Esophagus (tissue), 2 donors: ENCODE data around the gene EXOC2. TPM values are rescaled to one million over a fixed set of nuclear protein-coding genes. Genes with fewer than 3 reads are reported as not detected.

Experiments used
- H3K27ac ChIP-seq, 2 donors: one replicate each; pipeline ENCODE4 v1.5.1; 2013; ENCODE audit warnings: low read depth in 2 of 2, mild to moderate bottlenecking in 2 of 2, inconsistent platforms in 1 of 2, low read length in 1 of 2, moderate library complexity in 1 of 2
- H3K27me3 ChIP-seq, 2 donors: one replicate each; pipeline ENCODE4 v1.6.1; 2013; ENCODE audit warnings: low read length in 2 of 2, control low read depth in 1 of 2, mild to moderate bottlenecking in 1 of 2; ENCODE audit not compliant: insufficient read depth in 2 of 2, control insufficient read depth in 1 of 2
- H3K36me3 ChIP-seq, 2 donors: one replicate each; pipeline ENCODE4 v1.6.1; 2013; ENCODE audit warnings: low read length in 1 of 2; ENCODE audit not compliant: control insufficient read depth in 2 of 2, insufficient read depth in 2 of 2
- H3K4me1 ChIP-seq, 2 donors: one replicate each; pipeline ENCODE4 v1.6.1; 2013; ENCODE audit warnings: low read length in 1 of 2; ENCODE audit not compliant: control insufficient read depth in 2 of 2, insufficient read depth in 2 of 2
- H3K4me3 ChIP-seq, 2 donors: one replicate each; pipeline ENCODE4 v1.5.1; 2013; ENCODE audit warnings: low read length in 2 of 2, mild to moderate bottlenecking in 2 of 2, low read depth in 1 of 2, moderate library complexity in 1 of 2
- H3K9me3 ChIP-seq, 2 donors: one replicate each; pipeline ENCODE4 v1.6.1; 2013; ENCODE audit warnings: mild to moderate bottlenecking in 2 of 2, low read depth in 1 of 2, low read length in 1 of 2, moderate library complexity in 1 of 2; ENCODE audit not compliant: control insufficient read depth in 2 of 2, insufficient read depth in 1 of 2
- WGBS, 2 donors: extraction: QIAGEN DNeasy Blood & Tissue Kit; methylation state at CpG; one replicate each; pipeline ENCODE4 v1.1.7; 2013; 5-methylcytosine and 5-hydroxymethylcytosine counted together
- polyA plus RNA-seq, 2 donors: library from polyadenylated mRNA; stranded (reverse); fragments of 200-250 nt; gene quantifications; one replicate each; pipeline ENCODE4 v1.2.3, GENCODE V29; 2013
- donor health status: healthy with polysubstance abuse.
- donor health status: Bipolar disorder and iron deficiency.

Gene EXOC2
- polyA plus RNA-seq, 2 donors = 5.0 to 9.5 TPM

GRCh38 chr6:470051-470900 is 222.7 kb downstream of the EXOC2 start:
- no peaks in the 10 kb centered on the region for H3K9me3 ChIP-seq
- 78 to 82% methylated on average over 25 of the region's 25 CpGs for WGBS, 2 donors
- no peaks in the 10 kb centered on the region for H3K27me3 ChIP-seq
- no peak overlapping the region for H3K4me3 ChIP-seq
- H3K36me3 ChIP-seq = no peaks in the 10 kb centered on the region
- H3K27ac ChIP-seq = no peak overlapping the region
- H3K4me1 ChIP-seq = peaks cover 0 to under 1% of the 10 kb centered on the region in 2 donors

- no peaks in the 10 kb centered on the region for H3K36me3 ChIP-seq
- no peaks in the 10 kb centered on the region for H3K9me3 ChIP-seq
- H3K27ac ChIP-seq = no peak overlapping the region
- 81 to 84% methylated on average over 15 of the region's 15 CpGs for WGBS, 2 donors
- H3K4me1 ChIP-seq = no peaks in the 10 kb centered on the region
- no peaks in the 10 kb centered on the region for H3K27me3 ChIP-seq
- H3K4me3 ChIP-seq = no peak overlapping the region
Observed at GRCh38 chr6:467671-468082, 225.3 kb downstream of the EXOC2 start.

DNA sequence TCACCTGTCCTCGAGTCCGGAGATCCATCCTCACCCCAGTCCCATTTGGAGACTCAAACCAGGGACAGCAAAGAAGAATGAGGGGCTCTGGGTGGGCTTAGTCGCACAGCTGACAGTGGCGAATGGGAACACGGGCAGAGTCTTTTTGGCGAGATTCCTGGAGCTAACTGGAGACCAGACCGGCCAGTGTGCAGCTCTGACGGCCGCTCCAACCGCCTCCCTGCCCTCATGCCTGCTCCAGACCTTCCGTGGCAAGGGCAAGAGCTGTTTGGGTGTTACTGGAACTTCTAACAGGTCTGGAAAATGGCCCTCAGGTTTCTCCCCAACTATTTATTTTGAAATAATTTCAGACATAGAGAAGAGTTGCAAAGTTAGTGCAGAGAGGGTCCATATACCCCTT is 225.8 kb downstream of the EXOC2 start:
- Histone ChIP-seq H3K27ac (no peak overlapping the region), H3K36me3 (no peaks in the 10 kb centered on the region), H3K4me1 (no peaks in the 10 kb centered on the region), H3K4me3 (no peak overlapping the region), H3K27me3 (no peaks in the 10 kb centered on the region), H3K9me3 (no peaks in the 10 kb centered on the region)
- WGBS, 2 donors = 76 to 89% methylated on average over 11 of the region's 11 CpGs

DNA sequence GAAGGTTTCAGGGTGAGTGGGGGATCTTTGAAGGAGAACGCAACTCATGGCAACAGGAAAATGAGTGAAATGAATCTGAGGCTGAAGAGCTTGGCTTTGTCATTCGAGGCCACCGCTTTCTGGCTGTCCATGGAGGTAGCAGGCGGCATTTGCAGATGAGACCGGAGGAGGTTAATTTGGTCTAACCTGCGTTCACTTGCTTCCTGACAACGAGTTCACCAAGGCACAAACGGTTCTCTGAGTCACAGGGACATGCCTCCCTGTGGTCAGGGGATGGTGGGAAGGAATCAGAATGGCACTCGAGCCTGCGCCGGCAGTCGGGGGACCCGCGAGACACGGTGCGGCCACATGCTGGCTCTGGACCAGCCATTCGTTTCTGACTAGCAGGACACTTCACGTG is 226.4 kb downstream of the EXOC2 start:
- Histone ChIP-seq H3K27ac (no peak overlapping the region), H3K9me3 (no peaks in the 10 kb centered on the region), H3K36me3 (no peaks in the 10 kb centered on the region), H3K4me3 (no peak overlapping the region), H3K27me3 (no peaks in the 10 kb centered on the region), H3K4me1 (no peaks in the 10 kb centered on the region)
- 84 to 86% methylated on average over 18 of the region's 18 CpGs for WGBS, 2 donors

GRCh38 chr6:465531-466348 is 227.2 kb downstream of the EXOC2 start:
- Histone ChIP-seq H3K36me3 (no peaks in the 10 kb centered on the region), H3K27ac (no peak overlapping the region), H3K9me3 (no peaks in the 10 kb centered on the region), H3K4me3 (no peak overlapping the region), H3K4me1 (no peaks in the 10 kb centered on the region), H3K27me3 (no peaks in the 10 kb centered on the region)
- 78 to 80% methylated on average over 20 of the region's 20 CpGs for WGBS, 2 donors

GRCh38 chr6:456887-457286 is 236.1 kb downstream of the EXOC2 start:
- no peaks in the 10 kb centered on the region for H3K36me3 ChIP-seq
- H3K27ac ChIP-seq = no peak overlapping the region
- WGBS, 2 donors = 79 to 83% methylated on average over 4 of the region's 4 CpGs
- H3K4me1 ChIP-seq = peaks cover 0 to 3% of the 10 kb centered on the region in 2 donors
- no peaks in the 10 kb centered on the region for H3K9me3 ChIP-seq
- H3K4me3 ChIP-seq = no peak overlapping the region
- H3K27me3 ChIP-seq = no peaks in the 10 kb centered on the region

- H3K4me1 ChIP-seq = peaks cover 0 to 3% of the 10 kb centered on the region in 2 donors
- no peaks in the 10 kb centered on the region for H3K27me3 ChIP-seq
- no peaks in the 10 kb centered on the region for H3K36me3 ChIP-seq
- no peaks in the 10 kb centered on the region for H3K9me3 ChIP-seq
- WGBS, 2 donors = 87 to 90% methylated on average over 5 of the region's 5 CpGs
- no peak overlapping the region for H3K27ac ChIP-seq
- no peak overlapping the region for H3K4me3 ChIP-seq
Observed at GRCh38 chr6:456358-456867, 236.5 kb downstream of the EXOC2 start.

DNA sequence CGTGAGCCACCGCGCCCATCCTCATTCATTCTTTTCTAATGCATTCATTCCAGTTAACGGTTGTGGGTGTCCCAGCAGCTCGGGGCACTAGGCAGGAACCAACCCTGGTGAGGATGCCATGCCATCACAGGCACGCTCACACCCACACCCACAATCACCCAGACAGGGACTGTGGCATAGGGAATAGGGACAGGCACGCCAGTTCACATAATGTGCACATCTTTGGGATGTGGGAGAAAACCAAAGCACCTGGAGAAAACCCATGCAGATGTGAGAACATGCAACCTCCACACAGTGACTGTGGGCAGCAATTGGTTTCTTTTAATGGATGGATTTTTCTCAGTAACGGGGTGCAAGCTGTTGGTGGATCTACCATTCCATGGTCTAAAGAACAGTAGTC is 237.1 kb downstream of the EXOC2 start:
- H3K36me3 ChIP-seq = no peaks in the 10 kb centered on the region
- no peak overlapping the region for H3K27ac ChIP-seq
- H3K9me3 ChIP-seq = no peaks in the 10 kb centered on the region
- 87 to 93% methylated on average over 8 of the region's 8 CpGs for WGBS, 2 donors
- H3K4me1 ChIP-seq = peaks cover 0 to 3% of the 10 kb centered on the region in 2 donors
- H3K4me3 ChIP-seq = no peak overlapping the region
- H3K27me3 ChIP-seq = no peaks in the 10 kb centered on the region

GRCh38 chr6:455006-455585 is 237.8 kb downstream of the EXOC2 start:
- no peak overlapping the region for H3K4me3 ChIP-seq
- H3K27ac ChIP-seq = no peak overlapping the region
- H3K36me3 ChIP-seq = no peaks in the 10 kb centered on the region
- H3K27me3 ChIP-seq = no peaks in the 10 kb centered on the region
- H3K9me3 ChIP-seq = no peaks in the 10 kb centered on the region
- WGBS, 2 donors = 73 to 85% methylated on average over 11 of the region's 11 CpGs
- peaks cover 0 to 3% of the 10 kb centered on the region in 2 donors for H3K4me1 ChIP-seq
